Activated gamma-delta T cell treated with Interleukin-2 at 50 U/mL for 16 hours (primary cell): Measurements from ENCODE around the gene PUM2.

Experiments
- DNase-seq: peaks from one replicate; pipeline ENCODE4 v3.0.0-alpha.2; 2020

Gene PUM2

DNA sequence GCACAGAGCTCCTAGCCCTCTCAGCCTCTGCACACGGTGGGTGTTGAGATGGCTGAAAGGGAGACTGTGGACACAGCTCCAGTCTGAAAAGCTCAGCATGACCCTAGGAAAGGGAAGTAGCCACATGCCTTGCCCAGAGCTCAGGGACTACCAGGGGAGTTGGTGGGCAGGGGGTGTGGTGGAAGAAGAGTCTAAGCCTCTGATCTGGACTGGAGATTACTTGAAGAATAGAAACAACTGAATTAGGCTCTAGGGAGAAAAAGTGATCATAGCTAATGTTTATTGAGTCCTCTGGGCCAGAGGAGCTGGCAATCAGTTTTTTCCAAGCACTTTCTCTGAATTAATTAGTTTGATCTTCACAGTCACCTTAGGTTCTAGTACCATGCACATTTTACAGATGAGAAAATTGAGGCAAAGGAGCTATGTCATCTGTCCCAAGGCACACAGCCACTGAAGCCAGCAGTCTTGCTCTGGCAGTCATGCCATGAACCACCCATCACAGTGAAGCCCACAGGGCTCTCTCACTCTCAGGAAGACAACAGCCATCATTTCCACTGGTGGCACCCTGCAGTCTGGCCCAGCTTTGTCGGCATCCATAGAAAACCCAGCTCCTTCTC is 136.0 kb downstream of the PUM2 start:
- no peak for DNase-seq

DNA sequence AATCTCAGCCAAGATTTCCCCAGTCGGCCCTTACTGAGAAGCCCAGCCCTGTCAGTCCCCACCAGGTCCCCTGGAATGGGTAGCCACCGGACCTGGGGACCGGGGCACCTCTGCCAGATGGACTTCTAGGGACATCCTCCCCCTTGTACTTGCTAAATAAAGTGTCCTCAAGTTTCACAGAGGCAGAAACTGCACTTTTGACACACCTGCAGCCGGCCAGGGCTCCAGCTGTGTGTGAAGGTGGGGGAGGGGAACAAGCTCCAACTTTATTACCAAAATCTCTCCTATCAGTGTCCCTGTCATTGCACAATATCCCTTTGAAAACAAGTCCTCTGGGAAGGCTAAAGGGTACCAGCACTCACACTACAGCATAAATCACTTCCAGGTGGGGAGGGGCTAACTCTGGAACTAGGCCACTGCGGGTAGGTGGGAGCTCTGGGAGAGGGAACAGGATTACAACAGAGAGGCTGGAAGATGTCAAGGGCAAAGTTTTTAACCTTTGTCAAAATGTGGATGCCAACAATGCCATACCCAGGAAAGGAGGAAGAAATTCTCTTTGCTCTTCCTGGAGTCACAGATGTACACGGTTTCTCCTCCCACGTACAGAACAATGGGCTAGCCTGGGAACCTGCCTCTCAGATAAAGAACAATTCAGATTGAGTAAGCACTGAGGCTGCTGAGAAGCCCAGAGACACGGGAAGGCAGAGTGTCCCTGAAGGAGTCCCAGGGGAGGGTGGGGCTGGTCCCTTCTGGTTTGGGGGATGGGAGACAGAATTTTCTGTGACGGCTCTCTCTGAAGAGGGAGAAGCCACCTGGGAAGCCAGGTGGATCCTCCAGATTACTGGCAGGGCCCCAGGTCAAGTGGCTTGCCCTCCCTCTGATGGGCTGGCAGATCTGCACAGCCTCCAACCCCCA is 136.7 kb downstream of the PUM2 start:
- DNase-seq, result no peak

DNA sequence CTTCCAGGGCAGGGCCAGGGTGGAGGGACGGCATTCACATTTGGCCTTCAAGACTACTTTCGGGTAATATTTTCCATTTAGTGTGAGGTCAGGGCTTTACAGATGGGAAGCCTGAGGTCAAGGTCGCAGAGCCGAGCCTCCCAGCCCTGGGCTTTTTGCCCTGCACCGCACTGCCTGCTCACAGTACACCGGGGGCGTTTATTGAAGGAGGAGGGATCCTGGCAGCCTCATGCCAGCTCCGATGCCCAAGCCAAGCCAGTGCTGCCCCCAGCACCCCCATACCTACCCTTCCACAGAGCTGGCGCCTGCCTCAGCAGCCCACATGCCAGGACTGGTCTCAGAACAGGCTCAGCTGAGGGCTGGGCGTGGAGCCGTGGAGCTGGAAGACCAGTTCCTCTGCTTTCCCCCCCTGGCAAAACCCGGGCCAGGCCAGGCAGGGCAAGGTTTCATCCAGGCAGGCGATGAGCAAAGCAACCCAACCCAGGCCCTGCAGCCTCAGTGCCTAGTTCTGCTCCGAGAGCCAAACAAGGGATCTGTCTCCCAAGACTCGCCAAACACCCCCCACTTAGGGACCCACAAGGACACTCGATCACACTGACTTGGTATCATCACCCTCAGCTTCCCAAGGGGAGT is 137.7 kb downstream of the PUM2 start:
- DNase-seq, result no peak

DNA sequence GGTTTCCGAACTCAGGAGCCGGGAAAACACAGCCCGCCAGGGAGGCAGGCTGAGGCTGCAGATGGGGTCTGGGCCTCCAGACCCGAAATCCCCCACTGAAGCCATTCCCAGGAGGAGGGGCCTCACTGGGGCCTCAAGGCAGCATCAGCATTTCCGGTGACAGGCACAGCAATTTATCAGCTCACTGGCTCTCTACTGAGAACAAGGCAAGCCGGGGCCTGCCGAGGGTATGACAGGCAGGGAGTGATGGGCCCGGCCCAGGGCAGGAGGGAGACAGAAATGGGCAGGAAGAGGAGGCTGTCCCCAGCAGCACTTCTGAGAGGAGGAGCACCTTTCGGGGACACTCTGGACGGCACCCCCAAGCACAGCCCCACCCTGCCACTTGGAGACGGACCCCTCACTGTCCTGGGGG is 138.2 kb downstream of the PUM2 start:
- DNase-seq, result no peak

DNA sequence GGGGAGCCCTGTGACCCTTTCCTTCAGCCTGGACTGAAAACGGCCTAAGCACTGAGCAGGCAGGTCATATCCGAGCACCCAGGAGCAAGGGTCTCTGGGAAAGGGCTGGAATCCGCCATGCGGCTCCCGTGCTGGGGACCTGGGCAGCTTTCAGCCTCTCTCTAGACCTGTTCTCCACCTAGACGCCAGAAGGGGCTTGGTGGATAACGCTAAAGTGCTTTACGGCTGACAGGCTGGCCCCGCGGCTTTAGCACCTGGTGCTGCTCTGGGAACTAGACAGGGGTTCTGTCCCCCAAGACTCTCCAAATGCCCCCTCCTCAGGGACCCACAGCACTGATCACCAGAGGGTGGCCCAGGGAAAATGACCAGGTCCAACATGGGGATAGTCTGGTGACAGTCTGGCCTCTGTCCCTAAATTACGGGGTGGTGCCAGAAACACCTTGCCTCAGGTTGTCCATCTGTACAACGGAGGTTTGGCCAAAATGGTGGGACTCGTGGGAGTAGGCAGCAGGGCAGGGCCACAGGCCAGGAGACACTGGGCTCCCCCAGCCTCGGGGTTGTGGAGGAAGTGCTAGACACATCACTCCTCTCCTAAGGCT is 138.7 kb downstream of the PUM2 start:
- no peak for DNase-seq

DNA sequence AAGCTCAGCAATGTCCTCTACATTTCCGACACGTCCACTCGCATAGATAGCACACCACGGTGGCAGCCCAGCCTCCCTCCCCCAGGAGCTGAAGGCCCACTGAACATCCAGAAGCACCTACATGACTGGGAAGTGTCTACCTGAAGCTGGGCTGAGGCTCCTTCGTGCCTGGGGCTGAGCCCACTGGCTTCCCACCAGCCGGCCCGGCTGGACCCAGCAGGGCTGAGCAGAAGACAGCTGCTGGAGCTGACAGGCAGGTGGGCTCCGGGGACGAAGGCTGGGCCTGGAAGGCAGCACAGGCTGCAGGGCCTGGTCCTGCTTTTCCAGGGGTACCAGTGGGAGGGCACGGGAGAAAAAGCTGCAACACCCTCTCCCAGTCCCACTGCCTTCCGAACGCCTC is 139.2 kb downstream of the PUM2 start:
- DNase-seq, result no peak

DNA sequence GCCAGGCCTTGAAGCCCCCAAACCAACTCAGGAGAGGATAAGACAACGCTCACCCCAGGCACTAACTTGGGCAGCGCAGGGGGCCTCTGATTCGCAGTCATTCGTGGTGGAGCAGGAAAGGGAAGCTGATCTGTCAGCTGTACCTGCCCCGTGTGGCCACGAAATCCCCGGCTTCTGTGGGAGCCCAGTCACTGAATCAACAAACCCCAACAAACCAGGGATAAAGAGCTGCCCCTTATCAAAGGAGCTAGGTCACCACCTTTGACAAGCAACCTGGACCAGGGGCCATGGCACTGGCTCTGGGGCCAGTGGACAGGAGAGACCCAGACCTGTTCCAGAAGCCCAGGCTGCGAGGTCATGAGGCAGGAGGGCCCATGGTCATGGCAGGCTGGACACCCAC is 140.2 kb downstream of the PUM2 start:
- no peak for DNase-seq

DNA sequence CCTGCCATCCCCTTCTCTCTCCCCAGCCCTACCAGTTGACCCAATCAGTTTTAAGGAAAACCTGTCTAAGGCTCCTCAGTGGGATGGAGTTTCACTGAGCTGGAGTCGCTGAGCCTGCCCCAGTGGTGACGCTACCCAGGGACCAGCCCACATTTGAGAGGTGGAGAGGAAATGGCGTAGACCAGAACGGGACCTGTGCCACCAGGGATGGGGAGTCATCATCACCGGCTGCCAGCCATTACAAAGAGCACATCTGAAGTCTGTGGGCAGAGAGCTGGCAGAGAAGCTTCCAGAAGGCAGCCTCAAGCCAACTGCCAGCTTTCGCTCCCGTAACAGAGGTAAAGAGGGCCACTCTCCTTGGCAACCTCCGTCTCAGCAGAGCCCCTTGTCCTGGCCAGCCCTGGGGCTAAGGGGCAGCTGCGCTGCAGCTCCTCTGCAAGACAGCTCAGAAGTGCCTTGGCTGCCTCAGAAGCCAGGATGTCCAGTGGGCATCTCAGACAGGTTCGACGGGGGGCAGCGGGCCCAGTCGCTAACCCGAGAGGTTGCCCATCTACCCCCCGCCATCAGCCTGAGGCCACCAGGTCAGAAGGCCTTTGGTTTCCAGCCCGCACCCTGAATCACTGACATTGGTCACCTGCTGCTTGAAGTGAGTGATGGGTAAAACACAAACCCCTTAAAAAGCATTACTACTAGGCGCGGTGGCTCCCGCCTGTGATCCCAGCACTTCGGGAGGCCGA is 141.1 kb downstream of the PUM2 start:
- no peak for DNase-seq

DNA sequence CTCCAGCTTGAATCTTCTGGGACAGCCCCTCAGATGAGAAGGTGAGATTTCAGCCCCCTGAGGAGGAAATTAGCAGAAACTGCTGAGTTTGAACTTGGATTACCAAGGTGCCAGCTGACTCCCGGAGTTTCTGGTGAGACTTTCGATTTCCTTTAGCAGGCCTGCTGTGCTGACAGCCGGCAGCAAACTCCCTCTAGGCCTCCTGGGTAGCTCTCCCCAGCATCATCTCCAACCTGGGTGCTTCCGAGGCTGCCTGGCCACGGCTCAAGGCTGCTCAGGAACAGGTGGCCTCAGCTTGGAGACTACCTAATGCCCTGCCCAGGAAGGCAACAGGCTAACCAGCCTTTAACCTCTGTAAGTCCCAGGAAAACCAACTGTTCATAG is 142.2 kb downstream of the PUM2 start:
- DNase-seq, result no peak

DNA sequence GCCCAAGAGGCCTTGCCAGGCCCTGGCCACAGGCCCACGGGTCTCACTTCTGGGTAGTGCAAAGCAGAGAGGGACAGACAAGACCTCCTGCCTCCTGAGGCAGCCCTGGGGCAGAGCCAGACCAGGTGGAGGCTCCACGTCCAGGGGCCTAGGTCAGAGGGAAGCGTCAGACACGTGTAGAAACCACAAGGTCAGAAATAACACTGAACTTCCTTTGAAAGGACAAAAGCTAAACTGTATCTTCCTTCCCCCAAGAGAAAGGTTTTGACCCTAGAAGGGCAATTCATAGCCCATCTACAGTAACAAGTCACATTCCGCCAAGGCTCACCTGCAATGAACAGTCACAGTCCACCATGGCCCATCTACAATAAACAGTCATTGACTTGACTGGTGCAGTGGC is 143.6 kb downstream of the PUM2 start:
- no peak for DNase-seq

DNA sequence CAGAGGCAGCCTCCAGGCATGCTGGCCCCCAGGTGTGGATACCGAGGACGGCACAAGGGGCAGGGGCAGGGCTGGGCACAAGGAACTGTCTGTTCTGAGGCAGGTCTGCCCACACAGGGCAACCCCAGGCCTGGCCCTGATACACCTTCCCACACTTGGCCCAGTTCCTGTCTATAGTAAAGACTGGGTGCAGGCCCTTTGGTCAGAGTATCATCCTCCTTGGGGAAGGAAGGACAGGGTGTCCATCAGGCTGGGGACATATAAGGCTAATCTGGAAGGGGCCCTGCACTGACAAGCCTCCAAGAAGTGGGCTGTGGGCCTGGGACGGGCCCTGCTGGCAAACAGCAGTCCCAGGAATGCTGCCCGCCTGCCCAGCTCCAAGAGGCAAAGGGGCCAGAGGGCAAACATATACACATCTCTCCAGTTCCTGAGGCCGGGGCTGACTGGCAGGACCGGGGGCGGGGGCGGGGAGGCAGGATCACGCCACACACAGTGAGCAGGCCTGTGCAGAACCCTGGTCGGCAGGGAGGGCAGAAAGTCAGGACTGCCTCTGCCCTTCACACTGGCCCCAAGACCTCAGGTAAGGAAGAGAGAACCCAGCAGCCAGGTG is 144.6 kb downstream of the PUM2 start:
- DNase-seq, result no peak

DNA sequence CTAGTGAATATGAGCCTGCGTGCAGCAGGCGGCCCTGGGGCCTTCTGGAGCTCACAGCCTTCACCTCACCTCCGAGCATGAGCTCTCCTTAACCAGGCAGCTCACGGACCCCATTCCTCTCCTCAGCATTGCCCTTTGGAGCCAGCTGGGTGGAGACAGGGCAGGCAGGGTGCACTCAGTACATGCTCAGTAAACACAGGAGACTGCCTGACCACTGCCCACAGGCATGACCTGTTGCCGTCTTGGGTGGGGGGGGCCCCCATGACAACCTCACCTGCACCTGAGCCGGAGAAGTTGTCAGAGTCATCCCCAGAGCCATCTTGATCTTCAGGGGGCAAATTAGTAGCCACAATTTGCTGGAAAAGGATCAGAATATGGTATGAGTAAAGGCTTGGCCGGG is 145.6 kb downstream of the PUM2 start:
- no peak for DNase-seq

DNA sequence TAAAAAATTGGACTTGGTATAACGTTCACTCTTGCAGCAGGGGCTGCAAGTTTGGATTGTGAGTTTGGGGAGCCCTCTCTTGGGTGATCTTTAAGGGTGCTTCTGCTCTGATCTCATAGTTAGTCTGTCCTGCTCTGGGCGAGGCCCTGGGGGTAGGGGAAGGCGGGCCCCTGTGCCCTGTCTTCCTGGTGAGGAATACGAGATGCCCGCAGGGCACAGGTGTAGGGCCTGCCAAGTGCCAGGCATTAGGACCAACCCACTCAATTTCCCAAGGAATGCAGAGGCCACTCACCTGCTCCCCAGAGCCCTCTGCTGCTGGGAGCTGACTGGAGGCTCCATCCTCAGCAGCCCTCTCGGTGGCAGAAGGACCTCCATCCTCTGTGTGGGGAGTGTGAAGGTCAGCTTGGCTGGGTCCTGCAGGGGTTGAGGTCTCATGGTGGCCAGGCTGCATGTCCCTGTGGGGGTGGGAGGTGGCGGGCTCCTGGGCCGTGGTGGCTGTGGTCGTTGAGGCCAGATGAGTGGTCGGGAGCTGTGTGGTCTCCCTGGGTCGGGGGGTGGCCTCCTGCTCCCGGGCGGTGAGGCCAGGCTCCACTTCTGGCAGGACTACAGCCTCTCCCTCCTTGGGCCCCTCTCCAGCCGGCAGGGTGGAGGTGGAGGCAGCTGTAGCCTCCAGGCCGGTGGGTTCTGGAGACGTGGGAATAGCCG is 147.0 kb downstream of the PUM2 start:
- no peak for DNase-seq

DNA sequence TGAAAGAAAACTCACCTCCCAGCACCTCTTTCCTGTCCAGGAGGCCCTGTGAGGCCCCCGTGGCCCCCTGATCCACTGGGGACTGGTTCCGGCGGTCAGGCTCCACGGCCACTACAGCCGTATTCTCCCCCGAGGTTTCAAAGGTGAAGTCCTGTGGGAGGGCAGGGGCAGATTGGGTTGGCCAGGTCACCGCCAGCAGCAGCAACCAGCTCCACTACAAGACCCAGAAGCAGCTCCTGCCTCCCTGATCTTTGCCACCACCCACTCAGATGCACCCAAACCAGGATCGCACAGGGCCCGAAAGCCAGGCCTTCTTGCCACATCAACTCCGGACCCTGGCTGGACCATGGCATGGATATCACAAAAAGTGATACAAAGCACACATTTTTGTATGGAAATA is 147.6 kb downstream of the PUM2 start:
- no peak for DNase-seq

DNA sequence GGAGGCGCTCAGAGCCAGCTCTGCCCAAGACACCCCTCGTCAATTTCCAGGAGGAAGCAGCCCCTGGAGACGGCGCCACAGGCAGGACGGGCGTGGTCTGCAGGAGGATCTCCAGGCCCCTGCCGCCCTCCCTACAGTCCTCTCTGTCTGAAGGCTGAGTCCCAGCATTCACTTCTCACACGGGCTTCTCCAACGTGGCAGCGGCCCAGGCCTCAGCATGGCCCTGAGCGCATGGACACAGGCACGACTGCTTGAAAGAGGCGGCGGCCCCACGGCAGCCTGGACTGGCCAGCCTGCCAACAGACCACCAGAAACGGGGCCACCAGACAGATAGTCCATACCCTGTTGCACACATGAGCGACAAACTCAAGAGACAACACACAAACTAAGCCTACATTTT is 149.0 kb downstream of the PUM2 start:
- DNase-seq, result no peak

DNA sequence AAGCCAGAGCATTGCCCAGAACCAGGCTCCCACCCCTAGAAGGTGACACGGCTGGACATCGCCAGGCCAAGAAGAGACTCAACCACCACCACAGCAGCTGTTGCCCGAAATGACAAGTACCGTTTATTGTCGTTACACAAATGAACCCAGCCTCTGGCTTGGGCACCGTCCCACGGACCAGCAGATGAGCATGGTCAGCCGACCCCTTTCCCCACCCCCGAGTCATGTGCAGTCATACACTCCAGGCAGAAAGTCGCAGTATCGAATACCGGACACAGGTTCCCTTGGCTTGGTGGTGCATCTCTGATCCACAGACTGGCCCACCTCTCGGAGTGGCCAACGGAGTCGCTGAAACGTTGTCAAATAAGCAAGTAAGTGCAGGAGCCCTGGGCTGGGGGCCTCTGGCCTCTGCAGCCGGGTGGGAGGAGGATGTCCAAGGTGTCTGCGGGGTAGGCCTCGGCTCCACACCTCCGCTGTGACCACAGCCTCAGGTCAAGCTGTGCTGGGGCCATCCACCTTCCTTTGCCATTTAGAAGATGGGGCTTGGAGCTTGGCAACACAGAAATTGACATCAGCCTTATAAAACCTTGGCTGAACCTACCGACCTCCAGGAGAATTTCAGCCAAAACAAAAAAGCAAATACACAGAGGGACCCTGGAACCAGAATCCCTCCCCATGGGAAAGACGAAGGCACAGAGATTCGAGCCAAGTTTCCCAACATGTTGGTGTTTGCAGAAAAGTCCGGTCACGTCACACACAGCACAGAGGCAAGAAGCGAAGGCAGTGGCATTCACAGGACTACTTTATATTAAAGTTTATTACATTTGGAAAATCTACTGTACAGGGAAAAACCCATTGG is 149.7 kb downstream of the PUM2 start:
- no peak for DNase-seq

DNA sequence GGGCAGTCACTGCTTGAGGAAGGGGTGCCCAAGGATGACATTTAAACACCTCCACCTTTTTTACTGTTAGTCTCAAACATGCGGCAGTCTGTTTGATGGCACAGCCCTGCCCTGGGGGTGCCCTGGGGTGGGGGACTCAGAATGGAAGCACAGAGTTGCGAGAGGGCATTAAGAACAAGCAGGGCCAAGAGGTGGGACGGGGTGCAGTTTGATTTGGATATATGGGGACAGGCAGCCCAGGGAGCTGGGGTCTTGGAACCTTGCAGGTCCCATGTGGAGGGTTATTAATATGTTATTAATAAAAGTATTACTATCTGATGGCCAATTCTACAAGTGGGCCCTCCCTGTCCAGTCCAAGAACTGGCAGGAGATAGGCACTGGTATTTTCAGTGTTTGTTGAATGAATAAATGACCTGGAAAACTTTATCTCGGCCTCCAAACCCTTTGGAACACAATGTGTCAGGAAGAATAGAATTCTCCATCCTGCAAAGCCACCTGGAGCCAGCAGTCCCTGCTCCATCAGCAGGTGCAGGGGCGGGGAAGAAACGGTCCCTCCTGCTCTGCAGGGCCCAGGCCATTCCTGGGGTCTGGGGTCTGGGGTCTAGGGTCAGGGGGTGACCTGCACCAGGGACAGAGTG is 150.9 kb downstream of the PUM2 start:
- no peak for DNase-seq

DNA sequence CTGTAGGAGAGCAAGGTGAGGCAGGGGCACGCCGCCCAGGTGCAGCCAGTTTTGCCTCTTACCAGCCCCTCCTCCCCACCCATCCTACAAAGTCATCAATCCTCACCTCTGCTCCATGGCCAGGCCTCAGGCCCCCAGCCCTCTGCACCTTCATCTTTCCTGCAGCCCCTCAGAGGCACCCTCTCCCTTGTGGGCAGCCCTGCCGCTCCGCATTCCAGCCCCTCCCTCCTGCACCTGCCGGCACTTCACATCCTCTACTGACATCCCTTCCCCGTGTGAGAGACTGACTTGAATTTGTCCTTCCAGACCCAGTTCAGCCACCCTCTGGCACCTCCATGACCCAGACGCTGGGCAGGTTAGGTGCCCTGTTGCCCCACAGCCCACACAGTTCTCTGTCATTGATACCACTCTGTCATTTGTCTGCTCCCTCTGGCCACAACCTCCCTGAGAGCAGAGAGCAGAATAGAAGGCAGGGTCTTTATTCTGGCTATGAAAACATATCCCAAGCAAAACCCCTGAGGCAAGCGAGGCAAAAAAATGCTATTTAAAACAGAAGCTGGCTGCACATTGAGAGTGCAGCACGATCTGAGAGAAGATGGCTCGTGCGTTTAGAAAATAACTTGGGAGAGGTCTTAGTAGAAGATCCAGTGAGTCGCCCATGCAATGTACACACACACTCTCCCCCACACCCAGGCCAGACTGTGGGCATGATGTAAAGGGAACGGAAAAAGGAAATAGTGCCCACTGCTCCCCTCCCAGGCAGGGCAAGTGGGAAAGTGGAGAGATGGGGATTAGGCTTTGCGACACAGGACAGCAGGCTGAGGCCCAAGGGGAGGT is 151.6 kb downstream of the PUM2 start:
- no peak for DNase-seq
